NK-92 treated with Interleukin-12 subunit alpha and Interleukin-12 subunit beta, amount 100 ng/mL, for 24 hours (cell line): ENCODE measurements around the gene TGM5.
"Not testable (repeated sequence)": the region's sequence is repeated elsewhere in the genome, so short reads cannot be mapped to it uniquely, and the experiment has no call there.

ENCODE experiments used
- DNase-seq: peaks from one replicate; lab custom pipeline; 2025; lab: John Stamatoyannopoulos, UW

TGM5 gene

DNA sequence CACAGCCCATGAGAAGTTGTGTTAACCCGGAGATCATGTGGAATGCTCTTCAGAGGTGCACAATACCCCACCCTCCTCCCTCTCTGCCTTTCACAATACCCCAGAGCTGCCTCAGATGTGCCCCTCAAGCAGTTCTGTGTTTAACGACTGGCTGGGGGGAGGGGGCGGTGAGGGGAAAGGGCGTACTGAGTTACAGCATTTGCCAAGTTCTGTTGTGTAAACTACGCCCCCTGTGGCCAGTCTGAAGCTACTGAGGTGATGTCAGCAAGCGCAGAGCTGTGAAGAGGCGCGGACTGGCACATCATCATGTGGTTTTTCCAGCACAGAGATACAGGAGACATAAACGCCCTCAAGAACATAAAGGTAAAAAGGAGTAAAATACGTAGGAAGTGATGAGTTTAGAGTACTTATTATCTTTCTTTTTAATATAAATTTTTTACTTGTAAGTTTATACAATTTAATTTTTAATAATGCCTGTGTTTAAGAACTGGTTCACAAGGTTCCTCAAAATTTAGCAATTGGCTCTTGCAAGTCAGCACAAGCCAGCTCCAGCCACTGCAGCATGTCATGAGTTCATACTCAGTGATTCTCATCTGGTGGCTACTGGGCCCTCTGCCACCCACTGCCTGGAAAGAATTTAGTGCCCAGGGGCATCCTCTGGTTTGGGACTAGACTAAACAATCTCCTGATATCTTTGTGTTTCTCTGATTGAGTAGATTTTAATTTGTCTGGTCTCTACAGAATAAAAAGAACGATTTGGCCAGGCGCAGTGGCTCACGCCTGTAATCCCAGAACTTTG lies 47.6 kb downstream of the TGM5 start:
- no peak for DNase-seq

DNA sequence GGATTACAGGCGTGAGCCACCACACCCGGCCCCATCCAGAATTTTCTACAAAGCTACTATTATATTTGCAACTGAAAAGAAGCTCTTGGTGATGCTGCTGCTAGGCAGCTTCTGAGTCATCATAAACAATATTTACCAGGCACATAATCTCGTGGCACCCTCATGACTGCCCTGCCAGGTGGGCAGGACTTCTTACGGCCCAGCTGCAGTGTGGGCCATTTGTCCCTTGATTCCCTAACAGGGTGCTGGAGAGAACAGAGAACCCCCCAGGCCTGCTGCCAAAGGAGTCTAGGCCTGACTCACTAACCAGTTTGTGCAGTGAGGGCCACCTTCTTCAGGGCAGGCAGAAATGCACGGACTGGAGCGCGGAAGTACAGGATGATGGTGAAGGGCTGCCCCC lies 50.8 kb downstream of the TGM5 start:
- DNase-seq, result no peak

DNA sequence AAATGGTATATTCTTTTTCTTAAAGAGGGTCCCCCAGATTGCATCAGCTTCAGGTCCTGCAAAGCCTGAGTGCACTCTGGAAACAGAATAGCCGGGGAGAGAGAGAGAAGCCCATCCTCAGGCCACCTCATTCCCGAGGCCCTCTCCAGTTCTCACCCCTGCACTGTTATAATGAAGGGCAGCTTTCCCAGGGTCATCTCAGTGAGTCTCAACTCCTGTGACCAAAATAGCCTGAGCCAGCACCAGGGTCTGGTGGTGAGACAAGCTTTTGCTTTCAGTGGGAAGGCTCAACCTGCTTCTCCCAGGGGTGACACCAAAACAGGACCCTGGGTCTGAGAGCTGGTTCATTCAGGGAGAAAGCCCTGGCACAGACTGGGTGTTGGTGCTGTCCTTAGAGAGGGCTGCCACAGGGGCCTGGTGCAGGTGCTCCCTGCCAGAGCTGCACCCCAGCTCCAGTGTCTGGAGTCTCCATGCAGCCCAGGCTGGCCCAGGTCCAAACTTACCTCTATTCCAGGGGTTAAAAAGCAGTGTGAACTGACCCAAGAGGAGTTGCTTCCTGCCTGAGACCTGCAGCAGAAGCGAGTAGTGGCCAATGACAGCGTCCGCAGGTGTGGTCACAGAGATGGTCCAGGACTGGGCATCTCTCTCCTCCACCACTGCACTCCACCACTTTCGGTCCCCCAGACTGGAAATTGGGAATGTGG lies 52.0 kb downstream of the TGM5 start:
- DNase-seq, result no peak

DNA sequence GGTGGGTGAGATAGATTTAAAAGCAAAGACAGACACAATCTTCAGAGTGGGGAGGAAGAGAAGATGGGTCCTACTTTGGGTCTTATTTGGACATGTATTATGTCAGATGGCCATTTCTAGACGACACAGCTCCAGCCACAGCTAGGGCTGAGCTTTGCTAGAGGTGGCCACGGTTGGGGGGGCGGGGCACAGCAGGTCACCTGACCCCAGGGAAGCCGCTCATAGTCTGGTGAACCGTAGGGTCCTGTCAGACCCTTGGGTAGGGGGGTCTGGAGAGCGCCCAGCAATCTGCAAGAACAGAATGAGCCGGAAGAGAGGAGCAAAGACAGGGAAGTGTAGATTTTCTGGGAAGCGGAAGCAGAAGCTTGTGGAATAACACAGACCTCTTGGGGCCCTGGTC lies 52.6 kb downstream of the TGM5 start:
- DNase-seq, result no peak

DNA sequence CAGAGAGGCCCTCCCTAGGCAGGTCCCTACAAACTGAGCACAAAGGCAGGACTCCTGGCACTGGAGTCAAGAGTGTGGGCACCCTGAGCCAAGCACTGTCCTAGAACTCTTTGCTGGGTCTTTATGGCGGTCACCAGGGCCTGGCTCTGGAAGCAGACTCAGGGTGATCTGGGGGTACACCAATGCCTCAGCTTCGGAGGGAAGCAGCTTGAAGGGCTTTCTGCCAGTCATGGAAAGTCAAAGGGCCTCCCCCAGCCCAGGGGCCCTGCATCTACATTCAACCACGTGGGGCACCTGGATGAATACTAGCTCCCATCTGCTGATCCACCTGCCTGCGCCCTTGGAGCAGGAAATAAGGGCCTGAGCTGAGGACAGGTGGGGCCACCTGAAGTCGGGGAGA lies 53.3 kb downstream of the TGM5 start:
- DNase-seq, result no peak

DNA sequence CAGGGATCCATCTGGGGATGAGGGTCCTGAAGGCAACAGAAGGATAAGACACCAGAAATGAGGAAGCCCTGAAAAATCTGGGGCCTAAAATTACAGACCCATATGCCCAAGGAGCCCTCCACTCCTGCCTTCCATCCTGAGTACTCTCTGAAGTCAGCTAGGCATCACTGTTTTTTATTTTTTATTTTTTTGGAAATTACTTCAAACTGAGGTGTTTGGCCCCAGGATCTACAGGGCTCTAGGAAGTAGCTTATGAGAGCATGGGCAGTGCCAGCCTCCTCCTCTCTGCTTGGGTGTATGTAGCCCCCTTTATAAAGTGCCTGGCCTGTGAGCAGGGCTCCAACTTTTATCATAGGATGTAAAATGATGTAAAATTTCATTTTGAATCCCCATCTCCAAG lies 53.8 kb downstream of the TGM5 start:
- no peak for DNase-seq

DNA sequence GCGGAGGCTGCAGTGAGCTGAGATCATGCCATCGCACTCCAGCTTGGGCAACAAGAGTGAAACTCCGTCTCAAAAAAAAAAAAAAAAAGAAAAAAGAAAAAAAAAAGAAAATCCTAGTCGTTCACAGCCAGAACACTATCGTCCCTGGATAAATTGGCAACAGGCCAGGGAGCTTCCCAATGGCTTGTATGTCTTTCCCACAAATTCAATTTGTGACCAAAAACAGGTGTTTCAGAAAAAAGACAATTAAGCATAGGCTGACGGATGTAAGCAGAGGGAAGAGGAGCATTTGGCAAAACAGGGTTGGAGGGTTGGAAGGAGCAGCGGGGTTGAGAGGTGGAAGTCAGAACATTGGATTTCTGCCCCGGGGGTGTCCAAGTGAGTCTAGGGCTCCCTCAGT lies 54.4 kb downstream of the TGM5 start:
- DNase-seq, result no peak

DNA sequence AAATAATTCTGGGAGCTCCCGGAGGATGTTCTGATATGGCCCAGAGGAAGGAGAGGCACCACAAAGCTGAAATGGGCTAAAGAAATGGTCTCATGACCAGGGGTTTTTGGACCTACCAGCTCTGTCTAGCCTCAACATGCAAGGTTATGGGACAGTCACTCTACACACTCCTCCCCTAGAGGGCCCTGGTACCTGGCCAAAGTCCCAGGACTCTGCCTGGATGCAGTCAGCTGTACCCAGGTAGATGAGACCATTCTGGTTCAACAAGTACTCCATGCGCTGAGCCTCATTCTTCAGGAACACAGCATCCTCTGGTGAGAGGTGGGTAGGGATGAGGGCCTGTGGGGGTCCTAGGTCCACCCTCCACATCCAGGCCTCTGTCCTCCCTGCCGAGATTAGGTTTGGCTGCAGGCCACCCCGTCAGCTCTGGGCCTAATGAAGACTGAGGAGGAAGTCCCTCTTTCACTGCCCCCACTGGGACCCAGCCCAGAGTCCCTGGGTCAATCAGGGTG lies 55.4 kb downstream of the TGM5 start:
- DNase-seq, result no peak

DNA sequence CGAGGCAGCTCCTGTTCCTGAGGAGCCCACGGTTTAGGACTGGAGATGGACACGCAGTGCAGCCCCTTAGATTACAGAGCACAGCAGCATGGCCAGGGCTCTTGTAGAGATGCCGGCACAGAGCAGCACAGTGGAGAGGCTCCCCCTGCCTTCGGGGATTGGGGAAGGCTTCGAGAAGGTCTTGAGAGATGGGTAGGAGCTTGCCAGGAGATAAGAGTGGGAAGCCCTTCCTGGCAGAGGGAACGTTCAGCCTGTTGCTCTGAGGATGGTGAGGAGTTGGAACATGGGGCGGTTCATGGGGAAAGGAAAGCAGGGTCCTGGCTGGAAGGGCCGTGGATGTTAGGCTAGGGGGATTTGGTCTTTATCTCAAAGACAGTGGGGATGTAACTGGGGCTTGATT lies 55.9 kb downstream of the TGM5 start:
- no peak for DNase-seq

DNA sequence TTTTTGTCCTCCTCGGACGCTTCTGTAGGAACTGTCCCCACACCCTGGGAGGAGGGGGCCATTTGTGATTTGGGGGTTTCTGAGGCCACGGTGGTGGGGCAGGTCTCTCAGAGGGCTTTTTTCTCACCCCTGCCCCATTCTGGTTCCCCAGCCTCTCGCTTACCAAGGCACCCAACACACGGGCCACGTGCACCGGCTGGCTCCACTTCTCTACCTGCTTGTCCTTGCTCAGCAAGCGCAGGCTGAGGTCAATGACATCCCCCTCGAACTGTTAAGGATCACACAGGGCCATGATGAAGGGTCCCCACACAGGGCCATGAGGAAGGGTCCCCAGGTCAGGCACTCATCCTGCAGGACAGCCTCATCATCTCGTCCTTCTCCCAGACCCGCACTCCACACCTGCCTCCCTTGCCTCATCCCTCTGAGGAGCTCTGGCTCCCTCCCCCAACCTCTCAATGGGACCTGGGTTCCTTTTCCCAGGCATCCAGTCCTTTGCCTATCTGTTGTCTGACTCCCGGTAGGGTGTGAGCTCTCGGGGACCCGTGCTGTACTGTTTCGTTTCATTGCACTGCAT lies 56.5 kb downstream of the TGM5 start:
- no peak for DNase-seq

DNA sequence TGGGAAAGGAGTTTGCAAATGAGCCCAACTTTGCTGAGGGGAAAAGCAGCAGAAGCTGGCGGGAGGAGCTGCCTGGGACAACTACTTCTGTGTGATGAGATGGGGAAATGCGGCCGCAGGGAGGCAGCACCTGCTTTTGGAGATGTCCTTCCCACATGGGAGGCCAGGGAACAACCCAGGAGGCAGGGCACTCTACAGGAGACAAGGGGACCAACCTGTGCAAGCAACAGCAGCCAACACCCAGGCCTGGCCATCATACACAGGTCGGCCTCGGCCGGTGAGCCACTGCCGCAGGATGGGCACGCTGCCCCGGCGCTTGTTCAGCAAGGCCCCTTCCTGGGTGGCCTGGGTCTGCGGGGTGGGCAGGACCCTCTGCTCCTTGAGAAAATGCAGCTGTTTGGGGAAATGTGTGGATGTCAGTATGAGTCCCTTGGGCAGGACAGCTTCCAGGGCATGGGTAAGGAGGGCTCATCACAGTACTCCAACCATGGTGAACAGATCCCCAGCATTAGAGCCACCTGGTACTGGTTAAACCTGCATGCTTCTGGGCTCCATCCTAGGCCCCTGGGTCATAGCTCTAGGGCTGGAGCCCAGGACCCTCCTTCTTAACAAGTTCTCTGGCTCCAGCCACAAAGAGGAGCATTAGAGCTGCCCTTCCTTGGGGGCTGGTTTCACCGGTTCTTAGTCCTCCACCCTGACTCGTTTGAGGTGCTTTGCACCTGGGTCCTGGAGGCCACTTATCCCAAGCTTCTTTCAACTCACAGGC lies 57.5 kb downstream of the TGM5 start:
- no peak for DNase-seq

DNA sequence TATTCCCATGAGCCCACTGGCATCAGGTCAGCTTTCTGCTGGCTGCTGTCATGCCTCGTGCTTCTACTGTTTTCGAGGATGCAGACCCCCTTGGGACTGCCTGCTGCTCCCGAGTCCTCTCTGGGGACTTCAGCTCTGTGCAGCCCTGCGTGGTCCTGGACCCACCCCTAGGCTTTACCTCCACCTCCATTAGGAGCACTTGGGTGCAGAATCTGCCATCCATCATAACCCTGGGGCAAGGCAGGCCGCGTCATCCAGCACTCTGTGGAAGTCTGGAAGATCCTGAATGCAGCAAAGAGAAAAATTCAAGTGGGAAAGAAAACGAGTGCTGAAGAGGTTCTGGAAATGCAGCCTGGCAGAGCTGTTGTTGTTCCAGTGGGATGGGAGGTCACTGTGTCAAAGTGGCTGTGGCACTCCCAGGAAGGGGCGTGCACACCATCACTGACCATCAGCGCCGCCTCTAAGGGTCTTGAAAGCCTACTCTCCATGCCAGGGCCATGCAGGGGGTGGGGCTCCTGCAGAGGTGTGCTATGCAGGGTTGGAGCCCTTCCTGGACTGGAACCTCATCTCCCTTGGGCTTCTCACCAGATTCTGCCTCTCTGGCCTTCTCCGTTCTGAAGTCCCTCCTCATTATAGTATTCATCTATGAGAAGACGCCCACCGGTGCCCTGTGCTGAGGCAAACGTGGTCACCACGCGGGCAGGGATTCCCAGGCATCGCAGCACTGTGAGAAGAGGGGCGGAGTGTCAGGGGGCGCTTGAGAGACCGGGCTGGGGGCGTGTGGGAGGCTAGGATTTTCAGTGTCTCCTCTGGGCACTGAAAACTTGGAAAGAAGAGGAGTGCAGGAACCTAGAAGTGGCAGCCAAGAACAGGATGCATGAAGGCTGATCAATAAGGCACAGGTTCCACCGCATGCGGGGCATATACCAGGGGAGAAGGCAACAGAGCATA lies 58.4 kb downstream of the TGM5 start:
- no peak for DNase-seq

DNA sequence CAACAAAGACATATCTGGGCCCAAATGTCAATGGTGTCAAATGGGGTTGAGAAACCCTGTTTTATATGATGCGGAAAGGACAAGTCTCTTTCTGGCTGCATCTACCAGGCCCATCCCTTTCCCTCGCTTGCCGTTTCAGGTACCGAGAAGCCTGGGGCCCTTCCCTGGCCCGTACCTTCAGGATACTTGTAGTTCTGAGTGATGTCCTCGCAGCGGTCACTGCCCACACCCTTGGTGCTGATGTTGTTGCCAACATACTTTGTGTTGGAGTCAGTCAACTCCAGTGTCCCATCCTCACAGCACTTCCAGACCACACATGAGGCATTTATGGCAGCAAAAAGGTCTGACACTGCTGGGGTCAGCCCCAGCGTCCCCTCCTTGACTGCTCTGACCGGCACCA lies 59.7 kb downstream of the TGM5 start:
- no peak for DNase-seq

DNA sequence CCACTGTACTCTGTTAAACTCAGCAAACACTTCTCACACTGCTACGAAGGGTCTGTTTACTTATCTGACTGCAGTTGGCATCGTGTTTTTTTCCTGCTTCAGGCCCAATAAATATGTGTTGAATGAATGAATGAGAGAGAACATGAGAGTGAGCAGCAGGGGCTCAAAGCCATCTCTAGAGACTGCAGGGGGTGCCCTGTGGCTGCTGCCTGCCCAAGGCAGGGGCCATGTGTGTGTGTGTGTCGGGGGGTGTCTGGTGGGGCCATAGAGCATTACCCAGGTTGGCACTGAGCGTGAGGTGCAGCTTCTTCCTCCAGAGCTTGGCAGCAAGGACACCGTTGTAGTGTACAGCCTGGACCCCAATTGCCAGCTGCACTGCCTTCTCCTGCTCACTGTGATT lies 60.7 kb downstream of the TGM5 start:
- DNase-seq, result no peak

DNA sequence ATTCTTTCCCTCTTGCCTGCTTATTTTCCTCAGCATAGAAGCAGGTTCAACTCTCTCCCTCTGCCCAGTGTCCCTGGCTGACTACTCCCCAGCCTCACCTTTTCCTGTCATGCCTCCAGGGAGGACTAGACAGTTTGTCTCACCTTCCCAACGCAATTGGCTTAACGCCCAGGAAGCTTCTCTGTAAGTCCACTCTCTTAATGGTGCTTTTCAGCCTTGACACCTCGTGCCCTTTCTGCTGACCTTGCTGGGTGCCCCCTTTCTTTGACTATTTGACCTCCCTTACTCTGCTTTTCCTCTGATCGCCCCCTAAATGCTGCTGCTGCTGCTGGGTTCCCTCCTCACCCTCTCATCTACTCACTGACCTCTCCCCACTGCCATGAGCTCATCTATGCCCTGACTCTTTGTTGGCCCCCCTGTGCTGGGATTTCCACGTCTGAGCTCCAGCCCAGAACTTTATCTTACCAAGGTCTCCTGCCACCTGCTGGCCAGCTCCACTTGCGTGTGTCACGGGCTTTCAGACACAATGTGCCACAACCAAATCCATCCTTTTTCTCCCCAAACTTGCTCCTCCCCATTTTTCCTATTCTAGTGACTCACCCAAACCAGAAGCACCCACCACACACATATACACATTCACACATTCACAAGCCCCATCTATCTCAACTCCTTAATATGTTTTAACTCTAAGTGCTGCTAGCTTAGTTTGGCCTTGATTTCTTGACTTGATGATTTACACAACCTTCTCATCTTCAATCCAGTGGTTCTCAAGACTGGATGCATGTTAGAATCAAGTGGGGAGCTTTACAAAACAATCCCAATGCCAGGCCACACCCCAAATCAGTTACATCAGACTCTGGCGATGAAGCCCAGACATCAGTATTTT lies 62.5 kb downstream of the TGM5 start:
- no peak for DNase-seq

DNA sequence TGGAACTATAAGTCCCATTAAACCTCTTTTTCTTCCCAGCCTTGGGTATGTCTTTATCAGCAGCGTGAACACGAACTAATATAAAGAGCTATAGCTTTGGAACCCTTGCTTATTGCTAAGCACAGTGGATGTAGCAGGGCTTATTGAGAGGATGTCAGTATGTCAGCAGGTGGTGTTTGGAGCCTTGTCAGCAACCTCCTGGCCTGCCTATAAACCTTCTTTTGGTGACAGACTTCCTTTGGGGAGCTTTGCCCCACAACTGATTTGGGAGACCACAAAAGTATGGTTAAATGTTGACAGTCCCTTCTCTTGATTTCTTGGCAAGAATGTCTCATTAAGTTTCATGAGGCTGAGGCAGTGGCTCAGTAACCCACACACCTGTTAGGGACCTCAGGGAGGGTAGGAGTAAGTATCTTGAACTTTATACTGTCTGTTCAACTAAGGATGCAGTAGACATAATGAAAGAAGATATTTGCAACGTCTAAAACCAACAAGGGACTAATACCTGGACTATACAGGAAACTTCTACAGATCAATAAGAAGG lies 66.7 kb downstream of the TGM5 start:
- DNase-seq, result no peak

DNA sequence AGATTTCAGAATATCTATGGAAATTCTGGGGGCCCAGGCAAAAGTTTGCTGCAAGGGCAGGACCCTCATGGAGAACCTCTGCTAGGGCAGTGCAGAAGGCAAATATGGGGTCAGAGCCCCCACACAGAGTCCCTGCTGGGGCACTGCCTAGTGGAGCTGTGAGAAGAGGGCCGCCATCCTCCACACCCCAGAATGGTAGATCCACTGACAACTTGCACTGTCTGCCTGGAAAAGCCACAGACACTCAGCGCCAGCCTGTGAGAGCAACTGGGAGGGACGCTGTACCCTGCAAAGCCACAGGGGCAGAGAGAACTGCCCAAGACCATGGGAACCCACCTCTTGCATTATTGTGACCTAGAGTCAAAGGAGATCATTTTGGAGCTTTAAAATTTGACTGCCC lies 67.7 kb downstream of the TGM5 start:
- no peak for DNase-seq

DNA sequence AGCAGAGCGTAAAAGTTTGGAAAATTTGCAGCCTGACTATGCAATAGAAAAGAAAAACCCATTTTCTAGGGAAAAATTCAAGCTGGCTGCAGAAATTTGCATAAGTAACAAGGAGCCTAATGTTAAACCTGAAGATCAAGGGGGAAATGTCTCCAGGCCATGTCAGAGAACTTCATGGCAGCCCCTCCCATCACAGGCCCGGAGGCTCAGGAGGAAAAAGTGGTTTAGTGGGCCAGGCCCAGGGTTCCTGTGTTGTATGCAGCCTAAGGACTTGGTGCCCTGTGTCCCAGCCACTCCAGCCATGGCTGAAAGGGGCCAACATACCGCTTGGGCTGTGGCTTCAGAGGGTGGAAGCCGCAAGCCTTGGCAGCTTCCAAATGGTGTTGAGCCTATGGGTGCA lies 68.2 kb downstream of the TGM5 start:
- not testable (repeated sequence) for DNase-seq

DNA sequence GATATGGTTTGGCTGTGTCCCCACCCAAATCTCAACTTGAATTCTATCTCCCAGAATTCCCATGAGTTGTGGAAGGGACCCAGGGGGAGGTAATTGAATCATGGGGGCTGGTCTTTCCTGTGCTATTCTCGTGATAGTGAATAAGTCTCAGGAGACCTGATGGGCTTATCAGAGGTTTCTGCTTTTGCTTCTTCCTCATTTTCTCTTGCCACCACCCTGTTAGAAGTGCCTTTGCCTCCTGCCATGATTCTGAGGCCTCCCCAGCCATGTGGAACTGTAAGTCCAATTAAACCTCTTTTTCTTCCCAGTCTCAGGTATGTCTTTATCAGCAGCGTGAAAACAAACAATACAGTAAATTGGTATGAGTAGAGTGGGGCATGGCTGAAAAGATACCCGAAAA lies 69.0 kb downstream of the TGM5 start:
- DNase-seq, result not testable (repeated sequence)
